Stimulated activated CD4-positive, alpha-beta T cell treated with anti-CD3 and anti-CD28 coated beads, Interleukin-2, amount 100 ng/mL, for 4 hours (primary cell): ENCODE results near the gene LPXN.

Experiments used
- DNase-seq: peaks from one replicate; pipeline ENCODE4 v3.0.0-alpha.2; 2020; ENCODE audit warnings: low read depth

The LPXN gene

DNA sequence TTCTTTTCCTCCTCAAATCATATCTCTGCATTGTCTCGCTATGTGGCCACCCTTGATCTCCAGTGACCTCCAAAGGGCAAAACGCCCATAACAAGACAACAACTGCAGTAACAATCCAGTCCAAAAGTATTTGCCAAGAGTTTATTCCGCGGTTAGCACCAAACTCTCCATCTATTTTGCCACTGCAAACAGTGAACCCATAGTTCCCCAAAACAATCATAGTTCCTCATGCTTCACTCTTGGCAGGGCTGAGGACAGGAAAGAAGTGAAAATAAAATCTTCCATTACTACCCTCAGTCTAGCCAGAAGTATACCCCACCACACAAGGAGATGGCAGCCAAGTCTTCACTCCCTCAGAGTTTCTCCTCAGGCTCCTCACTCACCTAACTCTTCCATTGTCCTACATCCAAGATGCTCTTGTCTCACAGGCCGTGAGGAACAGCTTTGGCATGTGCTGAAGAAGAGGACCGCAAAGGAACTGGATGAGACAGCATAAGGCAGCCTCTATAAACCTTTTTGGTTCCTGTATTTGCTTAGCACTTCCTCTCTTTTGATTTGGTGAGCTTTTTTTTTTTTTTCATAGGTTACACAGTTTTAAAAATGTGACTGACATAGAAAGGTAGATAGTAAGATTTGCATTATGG, at the start of gene LPXN:
TSS of gene LPXN (minus strand) at position 480 of the 644 bp plus-strand sequence. CDS start at position 396, 84 bp downstream.
- no peak for DNase-seq

DNA sequence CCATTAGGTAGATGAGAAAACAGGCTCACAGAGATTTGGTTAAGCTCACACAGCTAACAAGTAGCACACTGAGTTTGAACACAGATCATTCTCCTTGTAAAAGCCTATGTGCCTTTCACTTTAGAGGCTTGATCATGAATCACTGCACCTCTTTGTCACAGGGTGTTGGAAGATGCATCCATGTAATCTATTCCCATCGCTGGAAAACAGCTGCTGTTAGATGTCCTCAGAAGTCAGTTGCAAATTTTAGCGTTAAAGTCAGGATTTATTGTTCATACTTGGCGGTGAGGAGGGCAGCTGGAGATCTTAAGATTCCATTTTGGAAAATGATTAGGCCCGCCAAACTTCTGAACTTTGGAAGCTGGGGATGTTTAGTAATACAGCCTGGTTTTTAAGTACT, 49.4 kb upstream of the LPXN start:
- no peak for DNase-seq

DNA sequence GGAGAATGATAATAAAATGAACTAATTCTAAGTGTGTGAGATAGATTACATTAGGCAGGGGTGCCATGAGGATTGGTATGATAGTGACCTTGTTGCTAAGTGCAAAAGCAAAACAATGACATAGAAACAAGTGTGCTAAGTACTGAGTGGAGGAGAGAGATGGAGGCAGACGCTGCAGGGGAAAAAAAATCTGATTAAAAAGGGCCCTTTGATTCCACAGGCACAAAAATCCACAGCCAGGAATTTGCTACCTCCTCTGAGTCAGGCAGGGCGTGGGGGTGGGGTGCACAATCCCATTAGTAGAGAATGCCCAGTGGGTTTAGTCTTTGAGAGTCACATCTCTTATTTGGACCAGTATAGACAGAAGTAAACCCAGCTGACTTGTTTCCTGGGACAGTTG, 46.7 kb upstream of the LPXN start, which contains the start of gene CNTF:
TSS of gene CNTF (plus strand) at position 322 of the 400 bp plus-strand sequence. CDS start 88 bp downstream, outside the sequence.
- DNase-seq, result no peak

DNA sequence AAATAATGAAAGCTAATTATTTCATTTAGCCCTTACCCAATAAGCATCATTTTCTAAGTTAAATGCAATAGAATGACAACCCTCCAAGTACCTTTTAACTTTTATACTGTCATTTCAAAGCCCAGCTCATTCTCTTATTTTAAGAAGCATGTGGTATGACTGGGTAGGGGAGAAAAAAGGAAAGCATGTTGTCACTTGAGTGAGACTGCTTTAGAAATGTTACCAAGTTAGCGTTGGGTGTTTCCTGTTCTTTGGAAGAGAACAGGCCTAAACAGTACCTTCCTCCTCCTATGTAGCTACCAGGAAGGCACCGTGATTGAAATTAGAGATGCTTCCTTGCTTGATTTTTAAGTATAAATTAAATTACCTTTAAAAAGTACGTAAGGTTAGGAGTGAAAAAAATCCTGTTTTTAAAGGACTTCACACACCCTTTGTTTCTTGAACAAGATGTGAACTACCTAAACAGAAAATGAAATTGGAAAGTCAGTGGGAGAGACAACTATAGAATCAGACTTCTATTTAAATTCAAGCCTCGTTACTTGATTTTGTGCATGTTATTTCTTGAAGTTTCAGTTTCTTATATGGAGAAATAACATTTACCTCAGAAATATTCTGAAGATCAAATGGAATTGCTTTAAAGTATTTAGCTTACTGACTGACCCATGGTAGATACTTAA, 46.1 kb upstream of the LPXN start:
- no peak for DNase-seq

GRCh38 chr11:58617976-58618557, 42.4 kb upstream of the LPXN start:
- DNase-seq, result no peak

- DNase-seq, result no peak
Observed at GRCh38 chr11:58616594-58616993, 40.9 kb upstream of the LPXN start.

DNA sequence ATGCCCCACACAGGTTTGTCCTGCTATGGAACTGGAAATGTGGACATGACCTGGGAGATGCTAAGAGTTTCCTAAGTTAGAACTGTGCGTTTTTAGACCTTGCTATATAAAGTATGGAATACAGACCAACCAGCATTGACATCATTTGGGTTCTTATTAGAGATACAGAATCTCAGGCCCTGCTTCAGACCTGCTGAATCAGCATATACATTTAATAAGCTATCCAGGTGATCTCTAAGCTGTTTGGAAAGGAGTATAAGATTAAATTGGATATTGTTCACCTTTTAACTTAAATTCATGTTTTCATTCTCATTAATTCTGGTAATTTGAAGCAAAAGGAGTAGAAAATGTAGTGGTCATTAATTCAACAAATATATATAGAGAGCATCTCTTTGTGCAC, 39.9 kb upstream of the LPXN start:
- no peak for DNase-seq

DNA sequence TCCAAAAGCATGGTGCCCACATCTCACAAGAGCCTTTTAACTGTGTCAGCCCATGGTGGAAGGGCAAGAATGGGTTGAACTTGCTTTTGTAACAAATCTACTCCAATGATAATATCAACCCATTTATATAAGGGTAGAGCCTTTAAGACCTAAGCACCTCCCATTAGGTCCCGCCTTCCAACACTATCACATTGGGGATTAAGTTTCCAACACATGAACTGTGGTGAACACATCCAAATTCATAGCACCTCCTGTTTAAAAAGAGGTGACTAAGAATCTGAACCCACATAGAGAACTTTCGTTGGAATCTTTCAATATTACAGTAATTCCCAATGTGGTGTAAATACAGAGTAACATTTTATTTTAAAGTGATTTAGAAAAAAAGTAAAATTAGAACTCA, 37.6 kb upstream of the LPXN start:
- no peak for DNase-seq

- no peak for DNase-seq
Observed at GRCh38 chr11:58609723-58610122, 34.1 kb upstream of the LPXN start.

DNA sequence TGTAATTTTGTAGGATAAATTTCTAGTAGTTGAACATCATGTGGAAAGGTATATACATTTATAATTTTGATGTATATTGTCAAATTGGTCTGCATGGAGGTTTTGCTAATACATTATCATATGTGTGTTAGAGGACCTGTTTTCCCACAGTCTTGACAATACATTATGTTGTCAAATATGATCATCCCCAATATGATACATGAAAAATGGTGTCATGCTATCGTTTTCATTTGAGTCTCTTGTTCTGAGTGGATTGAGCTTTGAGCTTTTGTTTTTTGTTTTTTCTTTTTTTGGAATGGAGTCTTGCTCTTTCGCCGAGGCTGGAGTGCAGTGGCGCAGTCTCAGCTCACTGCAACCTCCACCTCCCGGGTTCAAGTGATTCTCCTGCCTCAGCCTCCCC, 32.7 kb upstream of the LPXN start:
- DNase-seq, result no peak

DNA sequence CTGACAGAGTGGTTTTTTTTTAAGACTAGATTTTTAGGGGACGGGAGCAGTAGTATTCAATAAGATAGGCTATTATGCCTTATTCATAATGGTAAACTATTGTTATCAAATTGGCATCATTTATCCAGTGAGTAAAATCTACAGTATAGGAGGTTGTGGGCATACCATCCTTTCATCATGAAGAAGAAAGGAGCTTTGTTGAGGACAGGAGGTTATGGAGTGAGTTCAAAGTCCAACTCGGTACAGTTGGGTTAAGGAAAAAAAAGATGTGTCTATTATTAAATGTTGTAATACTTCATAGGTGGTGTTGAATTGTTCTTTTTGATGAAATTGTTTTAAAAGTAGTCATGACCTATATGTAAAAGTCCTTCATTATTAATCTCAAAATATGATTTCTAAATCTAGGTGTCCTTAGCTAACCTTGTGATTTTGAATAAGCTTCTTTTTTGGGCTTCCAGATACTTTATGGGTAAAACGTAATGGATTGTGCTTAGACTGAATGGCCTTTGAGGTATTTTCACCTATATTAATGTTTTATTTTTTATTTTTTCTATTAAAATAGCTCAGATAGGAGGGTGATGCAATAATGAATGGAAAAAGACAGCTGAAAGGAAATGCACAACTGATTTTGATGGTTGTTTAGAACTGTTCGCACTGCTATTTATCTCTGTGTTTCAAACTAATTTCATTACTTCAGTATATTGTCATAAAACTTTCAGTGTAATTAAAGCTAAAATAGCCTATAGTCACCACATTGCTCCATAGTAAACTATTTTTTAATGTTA, 31.5 kb upstream of the LPXN start:
- no peak for DNase-seq

GRCh38 chr11:58600510-58600909, 24.9 kb upstream of the LPXN start:
- DNase-seq, result no peak

DNA sequence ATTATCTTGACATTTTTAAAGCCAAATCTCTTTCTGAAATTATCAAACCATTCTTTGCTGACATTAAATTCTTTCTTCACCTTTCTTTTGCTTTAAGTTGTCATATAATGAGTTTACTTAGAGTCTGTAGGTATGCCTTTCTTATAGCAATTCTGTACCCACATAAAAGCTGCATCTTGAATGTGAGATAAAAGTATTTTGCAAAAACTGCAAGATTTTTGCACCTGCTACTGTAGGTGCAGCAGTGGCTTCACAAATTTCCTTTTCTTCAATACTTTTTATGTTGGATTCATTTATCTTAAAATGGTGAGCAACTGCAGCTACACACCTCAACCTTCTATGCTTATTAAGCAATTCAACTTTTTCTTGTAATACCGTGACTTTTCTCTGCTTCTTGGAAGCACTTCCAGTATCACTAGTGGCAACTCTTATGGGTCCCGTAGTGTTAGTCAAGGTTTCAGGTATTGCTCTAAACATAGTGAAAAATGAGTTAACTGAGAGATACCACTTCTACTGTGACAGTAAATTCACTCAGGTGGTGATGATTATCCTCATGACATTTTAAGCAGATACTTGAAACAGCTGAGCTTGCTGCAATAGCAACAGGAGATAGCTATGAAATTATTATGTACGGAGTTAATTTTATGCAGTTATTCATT, 22.0 kb upstream of the LPXN start:
- DNase-seq, result no peak

DNA sequence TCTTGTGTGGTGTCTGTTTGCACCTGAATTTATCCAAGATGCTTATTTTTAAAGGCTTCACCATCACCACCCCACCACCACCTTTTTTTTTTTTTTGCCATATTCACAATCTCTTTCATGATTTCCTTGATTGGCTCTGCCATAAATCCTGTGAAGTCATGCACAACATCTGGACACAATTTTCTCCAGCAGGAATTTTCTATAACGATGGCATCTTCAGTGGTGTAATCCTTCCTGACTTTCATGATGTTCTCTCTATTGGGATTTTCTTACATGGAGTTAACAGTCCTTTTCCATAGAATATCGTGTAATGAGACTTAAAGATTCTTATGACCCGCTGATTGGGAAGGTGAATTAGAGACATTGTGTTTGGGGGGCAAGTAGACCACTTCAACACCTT, 21.0 kb upstream of the LPXN start:
- DNase-seq, result no peak

DNA sequence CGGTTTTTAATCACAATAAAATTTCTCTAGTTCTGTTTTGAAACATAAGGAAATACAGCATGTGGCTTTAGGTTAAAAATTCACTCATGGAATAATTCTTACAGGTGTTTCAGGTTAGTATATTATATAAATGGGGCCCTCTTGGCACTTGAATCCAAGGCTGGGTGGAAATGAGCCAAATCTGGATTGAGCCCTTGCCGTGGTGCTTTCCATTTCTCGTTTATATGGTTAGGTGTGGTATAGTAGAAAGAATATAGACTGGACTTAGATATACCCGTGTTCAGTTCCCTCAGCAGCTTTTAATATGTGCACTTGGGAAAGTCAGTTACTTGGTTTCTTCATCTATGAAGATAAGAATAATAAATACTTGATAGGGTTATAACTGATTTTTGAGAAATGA, 19.2 kb upstream of the LPXN start:
- no peak for DNase-seq

DNA sequence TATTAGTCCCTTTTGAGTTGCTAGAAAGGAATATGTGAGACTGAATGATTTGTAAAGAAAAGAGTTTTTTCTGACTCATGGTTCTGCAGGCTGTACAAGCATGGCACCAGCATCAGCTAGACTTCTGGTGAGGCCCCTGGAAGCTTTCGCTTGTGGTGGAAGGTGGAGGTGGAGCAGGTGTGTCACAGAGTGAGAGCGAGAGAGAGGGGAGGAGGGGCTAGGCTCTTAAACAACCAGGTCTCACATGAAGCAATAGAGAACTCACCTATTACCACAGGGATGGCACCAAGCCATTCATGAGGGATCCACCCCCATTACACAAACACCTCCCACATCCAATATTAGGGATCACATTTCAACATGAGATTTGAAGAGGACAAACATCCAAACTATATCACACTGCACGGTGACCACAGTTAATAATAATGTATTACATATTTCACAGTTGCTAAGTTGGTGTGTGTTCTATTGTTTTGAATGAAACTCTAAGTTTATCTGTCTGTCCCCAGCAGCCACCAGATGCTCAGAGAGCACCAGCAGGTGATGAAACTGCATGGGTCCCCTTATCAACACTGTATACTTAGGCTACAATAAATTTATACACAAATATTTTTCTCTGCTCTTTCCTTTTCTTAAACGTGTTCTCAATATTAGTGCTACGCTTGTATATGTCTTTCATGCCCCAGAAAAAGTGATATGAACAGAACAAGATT, 17.3 kb upstream of the LPXN start:
- peak; percentile 55 for DNase-seq

DNA sequence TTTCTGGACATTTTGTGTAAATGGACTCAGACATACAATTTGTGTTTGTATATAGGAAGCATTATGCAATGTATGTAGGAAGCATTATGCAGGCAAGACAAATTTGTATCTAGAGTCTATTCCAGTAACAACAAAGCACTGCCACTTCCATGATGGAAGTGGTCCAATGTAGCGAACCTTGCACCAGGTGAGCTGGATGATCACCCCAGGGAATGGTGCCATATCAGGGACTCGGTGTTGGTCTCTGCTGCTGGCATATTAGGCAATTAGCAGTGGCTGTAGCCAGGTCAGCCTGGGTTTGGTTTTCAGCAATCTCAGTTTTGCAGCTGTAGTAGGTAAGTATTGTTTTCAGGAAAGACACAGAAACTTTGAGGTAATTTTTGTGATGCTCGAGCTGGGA, 16.0 kb upstream of the LPXN start:
- DNase-seq, result no peak

- no peak for DNase-seq
Observed at GRCh38 chr11:58586998-58587397, 11.3 kb upstream of the LPXN start.

DNA sequence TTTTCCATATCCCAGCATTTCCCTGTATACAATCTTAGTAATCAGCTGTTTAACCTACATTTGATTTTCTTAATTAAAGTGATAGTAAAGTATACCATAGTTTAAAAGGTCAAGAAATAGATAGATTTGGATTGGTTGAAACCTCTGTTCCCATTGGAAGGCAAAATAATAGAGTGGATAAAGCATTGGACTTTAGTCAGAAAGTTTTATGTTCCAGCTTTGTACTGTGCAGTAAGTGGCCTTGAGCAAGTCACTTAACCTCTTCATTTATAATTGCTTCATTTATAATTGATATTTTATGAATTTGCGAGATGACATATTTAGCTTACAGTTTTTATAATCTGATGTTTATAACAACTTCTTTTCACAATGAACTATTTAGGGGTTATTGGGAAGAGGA, 6.8 kb upstream of the LPXN start:
- DNase-seq, result no peak

- no peak for DNase-seq
Observed at GRCh38 chr11:58580311-58580710, 4.7 kb upstream of the LPXN start.
